ENCODE results near the gene FAM171A1.
"Not testable (repeated sequence)": the region's sequence is repeated elsewhere in the genome, so short reads cannot be mapped to it uniquely, and the experiment has no call there.

FAM171A1 gene

DNA sequence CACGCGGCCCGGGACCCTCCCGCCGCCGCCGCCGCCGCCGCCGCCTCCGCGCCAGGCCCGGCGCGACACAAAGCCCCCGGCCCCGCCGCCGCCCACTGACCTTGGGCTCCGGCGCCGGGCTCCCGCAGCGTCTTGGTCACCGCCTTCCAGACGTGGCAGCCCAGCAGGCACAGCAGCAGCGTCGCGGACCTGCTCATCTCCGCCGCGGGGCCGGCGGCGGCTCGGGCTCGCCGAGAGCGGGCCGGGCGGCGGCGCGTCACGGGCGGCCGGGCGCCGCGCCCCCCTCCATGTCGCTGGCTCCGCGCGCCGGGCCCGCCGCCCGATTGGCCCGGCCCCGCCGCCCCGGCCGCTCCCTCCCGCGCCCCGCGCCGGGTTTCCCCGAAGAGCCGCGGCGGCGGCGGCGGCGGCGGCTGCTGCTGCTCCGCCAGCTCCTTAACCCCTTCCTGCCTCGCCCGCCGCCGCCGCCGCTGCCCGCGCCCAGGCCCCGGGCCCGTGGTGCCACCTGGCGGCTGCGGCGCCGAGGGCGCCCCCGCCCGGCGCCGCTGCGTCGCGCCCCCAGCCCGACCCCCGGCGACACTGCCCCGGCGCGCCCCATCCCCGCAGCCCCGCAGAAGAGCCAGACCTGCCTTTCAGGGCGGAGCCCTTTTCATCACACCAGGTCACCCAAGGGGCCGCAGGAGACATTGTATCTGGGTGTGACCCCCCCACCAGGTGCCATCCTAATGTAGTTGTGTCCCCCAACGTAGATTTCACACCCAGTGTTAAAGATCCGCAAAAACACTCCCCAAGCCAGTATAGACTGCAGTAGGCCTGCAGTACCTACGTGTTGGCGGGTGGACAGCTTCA lies at the start of gene FAM171A1:
FAM171A1 (minus strand) TSS at position 434 of the 846 bp plus-strand sequence; CDS start at position 197, 237 bp downstream.
- Mint-ChIP-seq H3K4me3 (peak within 1 kb of the TSS; percentile 83), H3K27me3 (peaks cover 17% of the 10 kb centered on the region), H3K4me1 (ENCODE audit: low read depth) (peaks cover 8% of the 10 kb centered on the region), H3K9me3 (ENCODE audit: low read depth) (no peaks in the 10 kb centered on the region), H3K27ac (peak within 1 kb of the TSS; percentile 84), H3K36me3 (no peaks in the 10 kb centered on the region)

DNA sequence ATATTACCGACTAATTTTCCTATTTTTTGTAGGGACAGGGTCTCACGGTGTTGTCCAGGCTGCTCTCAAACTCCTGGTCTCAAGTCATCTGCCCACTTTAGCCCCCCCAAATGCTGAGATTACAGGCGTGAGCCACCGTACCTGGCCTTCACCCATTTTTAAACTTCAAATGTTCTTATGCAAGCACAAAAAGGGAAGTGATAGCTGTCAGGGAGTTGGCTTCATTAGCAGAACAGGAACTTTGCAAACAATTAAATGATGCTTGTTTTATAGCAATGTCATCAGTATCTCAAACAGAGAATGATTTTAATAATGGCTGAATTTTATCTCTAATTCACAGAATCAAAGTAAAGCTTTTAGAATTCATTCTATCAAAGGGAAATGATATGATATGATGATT lies 49.8 kb upstream of the FAM171A1 start:
- H3K9me3 Mint-ChIP-seq (ENCODE audit: low read depth): no peaks in the 10 kb centered on the region
- peaks cover 3% of the 10 kb centered on the region for H3K36me3 Mint-ChIP-seq
- peaks cover 6% of the 10 kb centered on the region for H3K27me3 Mint-ChIP-seq
- no peaks in the 10 kb centered on the region for H3K4me1 Mint-ChIP-seq (ENCODE audit: low read depth)
- no peak overlapping the region for H3K4me3 Mint-ChIP-seq
- H3K27ac Mint-ChIP-seq: no peak overlapping the region

DNA sequence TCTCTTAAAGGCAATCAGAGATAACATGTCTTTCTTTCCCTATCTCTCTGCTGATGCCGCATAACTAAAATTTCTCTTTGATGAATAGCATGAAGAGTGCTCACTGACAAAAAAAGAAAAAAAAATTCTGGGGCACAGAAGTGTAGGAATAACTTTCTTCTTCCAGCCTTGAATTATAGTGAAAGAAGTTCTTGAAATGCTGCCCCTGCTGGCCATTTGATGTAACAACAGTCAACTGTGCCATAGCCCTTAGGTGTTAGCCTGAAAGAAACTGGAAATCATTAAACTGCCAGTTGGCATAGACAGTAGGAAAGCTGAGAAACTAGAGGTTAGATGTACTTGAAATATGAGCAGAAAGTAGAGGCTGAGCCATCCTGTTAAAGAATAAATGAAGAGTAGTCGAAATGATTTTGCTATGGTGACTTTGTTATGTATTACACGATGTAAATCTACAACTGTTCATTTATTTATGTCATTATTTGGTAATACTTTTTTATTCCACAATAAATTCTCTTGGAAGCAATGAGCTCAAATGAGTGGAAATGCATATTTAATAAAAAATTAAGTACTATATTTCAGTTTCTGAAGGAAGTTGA lies 48.3 kb upstream of the FAM171A1 start:
- Mint-ChIP-seq H3K4me1 (ENCODE audit: low read depth) (no peaks in the 10 kb centered on the region), H3K9me3 (ENCODE audit: low read depth) (no peaks in the 10 kb centered on the region), H3K27ac (no peak overlapping the region), H3K4me3 (no peak overlapping the region), H3K36me3 (peaks cover 3% of the 10 kb centered on the region), H3K27me3 (peaks cover 6% of the 10 kb centered on the region)

DNA sequence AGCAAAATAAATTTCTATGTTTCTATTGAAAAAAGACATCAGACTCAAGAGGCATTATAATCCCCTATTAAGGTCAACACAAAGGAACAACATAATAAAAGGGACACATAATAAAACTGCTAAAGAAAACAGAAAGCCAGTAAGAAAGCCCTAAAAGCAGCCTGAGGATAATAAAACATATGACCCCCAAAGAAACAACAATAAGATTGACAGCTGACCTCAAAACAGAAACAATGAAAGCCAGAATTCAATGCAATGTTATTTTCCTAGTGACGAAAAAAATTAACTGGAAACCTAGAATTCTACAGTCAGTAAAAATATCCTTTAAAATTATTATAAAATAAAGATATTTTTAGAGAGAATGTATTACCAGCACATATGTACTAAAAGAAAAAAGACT lies 44.9 kb upstream of the FAM171A1 start:
- no peak overlapping the region for H3K4me3 Mint-ChIP-seq
- H3K36me3 Mint-ChIP-seq: no peaks in the 10 kb centered on the region
- no peaks in the 10 kb centered on the region for H3K4me1 Mint-ChIP-seq (ENCODE audit: low read depth)
- H3K9me3 Mint-ChIP-seq (ENCODE audit: low read depth): no peaks in the 10 kb centered on the region
- H3K27ac Mint-ChIP-seq: no peak overlapping the region
- H3K27me3 Mint-ChIP-seq: peaks cover 5% of the 10 kb centered on the region

DNA sequence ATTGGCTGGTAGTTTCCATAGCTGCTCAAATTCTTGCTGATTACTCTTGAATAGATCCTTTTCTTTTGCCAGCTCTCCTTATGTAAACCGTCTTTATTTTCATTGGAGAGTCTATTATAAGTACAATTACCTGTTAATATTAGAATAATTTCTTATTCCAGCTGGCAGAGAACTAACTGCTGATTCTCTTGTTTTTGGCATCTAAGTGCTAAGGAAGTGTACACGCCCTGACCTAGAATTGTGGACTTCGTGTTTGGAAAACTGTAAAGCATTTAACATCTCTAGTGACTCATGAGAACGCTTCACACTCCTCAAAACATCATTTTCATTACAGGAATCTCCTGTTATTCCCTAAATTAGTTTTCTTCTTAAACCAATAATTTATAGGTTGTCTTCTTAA lies 39.9 kb upstream of the FAM171A1 start:
- H3K9me3 Mint-ChIP-seq (ENCODE audit: low read depth): no peaks in the 10 kb centered on the region
- no peaks in the 10 kb centered on the region for H3K4me1 Mint-ChIP-seq (ENCODE audit: low read depth)
- H3K36me3 Mint-ChIP-seq: no peaks in the 10 kb centered on the region
- H3K27ac Mint-ChIP-seq: no peak overlapping the region
- no peak overlapping the region for H3K4me3 Mint-ChIP-seq
- H3K27me3 Mint-ChIP-seq: peaks cover 3% of the 10 kb centered on the region

DNA sequence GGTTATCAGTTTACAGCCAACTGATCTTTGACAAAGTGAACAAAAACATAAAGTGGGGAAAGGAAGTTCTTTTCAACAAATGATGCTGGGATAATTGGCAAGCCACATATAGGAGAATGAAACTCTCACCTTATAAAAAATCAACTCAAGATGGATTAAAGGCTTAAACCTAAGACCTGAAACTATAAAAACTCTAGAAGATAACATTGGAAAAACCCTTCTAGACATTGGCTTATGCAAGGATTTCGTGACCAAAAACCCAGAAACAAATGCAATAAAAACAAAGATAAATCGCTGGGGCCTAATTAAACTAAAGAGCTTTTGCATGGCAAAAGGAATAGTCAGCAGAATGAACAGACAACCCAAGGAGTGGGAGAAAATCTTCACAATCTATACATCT lies 38.3 kb upstream of the FAM171A1 start:
- not testable (repeated sequence) for H3K36me3 Mint-ChIP-seq; H3K4me3 Mint-ChIP-seq; H3K4me1 Mint-ChIP-seq (ENCODE audit: low read depth); H3K9me3 Mint-ChIP-seq (ENCODE audit: low read depth); H3K27ac Mint-ChIP-seq; H3K27me3 Mint-ChIP-seq

GRCh38 chr10:15408557-15408956 lies 37.5 kb upstream of the FAM171A1 start:
- peaks cover 4% of the 10 kb centered on the region for H3K36me3 Mint-ChIP-seq
- no peak overlapping the region for H3K4me3 Mint-ChIP-seq
- H3K9me3 Mint-ChIP-seq (ENCODE audit: low read depth): peaks cover 9% of the 10 kb centered on the region
- H3K27ac Mint-ChIP-seq: no peak overlapping the region
- no peaks in the 10 kb centered on the region for H3K4me1 Mint-ChIP-seq (ENCODE audit: low read depth)
- H3K27me3 Mint-ChIP-seq: peaks cover 5% of the 10 kb centered on the region

DNA sequence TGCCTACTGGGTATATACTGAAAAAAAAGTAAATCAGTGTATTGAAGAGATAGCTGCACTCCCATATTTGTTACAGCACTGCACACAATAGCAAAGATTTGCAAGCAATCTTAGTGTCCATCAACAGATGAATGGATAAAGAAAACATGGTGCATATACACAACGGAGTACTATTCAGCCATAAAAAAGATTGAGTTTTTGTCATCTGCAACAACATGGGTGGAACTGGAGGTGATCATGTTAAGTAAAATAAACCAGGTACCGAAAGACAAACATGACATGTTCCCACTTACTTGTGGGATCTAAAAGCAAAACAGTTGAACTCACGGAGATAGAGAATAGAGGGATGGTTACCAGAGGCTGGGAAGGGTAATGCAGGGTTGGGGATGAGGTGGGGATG lies 34.2 kb upstream of the FAM171A1 start:
- Mint-ChIP-seq H3K4me1 (ENCODE audit: low read depth) (no peaks in the 10 kb centered on the region), H3K9me3 (ENCODE audit: low read depth) (peaks cover 12% of the 10 kb centered on the region), H3K27ac (no peak overlapping the region), H3K4me3 (no peak overlapping the region), H3K36me3 (peaks cover 4% of the 10 kb centered on the region), H3K27me3 (peaks cover 2% of the 10 kb centered on the region)

DNA sequence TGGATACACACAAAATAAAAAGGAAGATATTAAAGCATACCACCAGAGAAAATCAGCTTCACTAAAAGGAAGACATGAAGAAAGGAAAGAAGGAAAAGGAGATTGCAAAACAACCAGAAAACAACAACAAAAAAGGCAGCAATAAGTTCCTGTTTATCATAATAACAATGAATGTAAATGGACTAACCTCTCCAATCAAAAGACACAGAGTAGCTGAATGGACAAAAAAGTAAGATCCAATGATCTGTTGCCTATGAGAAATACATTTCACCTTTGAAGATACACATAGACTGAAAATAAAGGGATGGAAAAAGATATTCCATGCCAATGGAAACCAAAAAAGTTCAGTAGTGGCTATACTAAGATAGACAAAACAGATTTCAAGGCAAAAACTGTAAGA lies 30.3 kb upstream of the FAM171A1 start:
- Mint-ChIP-seq H3K4me1 (ENCODE audit: low read depth) (no peaks in the 10 kb centered on the region), H3K27me3 (peaks cover 5% of the 10 kb centered on the region), H3K27ac (no peak overlapping the region), H3K4me3 (no peak overlapping the region), H3K36me3 (peaks cover 4% of the 10 kb centered on the region), H3K9me3 (ENCODE audit: low read depth) (peaks cover 12% of the 10 kb centered on the region)

DNA sequence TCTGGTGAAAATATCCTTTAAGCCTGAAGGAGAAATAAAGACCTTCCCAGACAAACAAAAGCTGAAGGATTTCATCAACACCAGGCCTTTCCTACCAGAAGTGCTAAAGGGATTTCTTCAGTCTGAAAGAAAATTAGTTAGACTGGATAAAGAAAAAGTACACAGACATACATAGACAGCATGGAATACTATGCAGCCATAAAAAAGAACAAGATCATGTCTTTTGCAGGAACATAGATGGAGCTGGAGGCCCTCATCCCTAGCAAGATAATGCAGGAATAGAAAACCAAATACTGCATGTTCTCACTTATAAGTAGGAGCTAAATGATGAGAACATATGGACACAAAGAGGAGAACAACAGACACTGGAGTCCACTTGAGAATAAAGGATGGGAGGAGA lies 29.4 kb upstream of the FAM171A1 start:
- not testable (repeated sequence) for H3K27ac Mint-ChIP-seq; H3K27me3 Mint-ChIP-seq; H3K36me3 Mint-ChIP-seq; H3K4me1 Mint-ChIP-seq (ENCODE audit: low read depth); H3K4me3 Mint-ChIP-seq
- peaks cover 12% of the 10 kb centered on the region for H3K9me3 Mint-ChIP-seq (ENCODE audit: low read depth)

GRCh38 chr10:15399060-15399661 lies 28.1 kb upstream of the FAM171A1 start:
- H3K9me3 Mint-ChIP-seq (ENCODE audit: low read depth): peaks cover 8% of the 10 kb centered on the region
- no peak overlapping the region for H3K27ac Mint-ChIP-seq
- H3K4me3 Mint-ChIP-seq: no peak overlapping the region
- H3K27me3 Mint-ChIP-seq: peaks cover 2% of the 10 kb centered on the region
- H3K36me3 Mint-ChIP-seq: no peaks in the 10 kb centered on the region
- no peaks in the 10 kb centered on the region for H3K4me1 Mint-ChIP-seq (ENCODE audit: low read depth)

DNA sequence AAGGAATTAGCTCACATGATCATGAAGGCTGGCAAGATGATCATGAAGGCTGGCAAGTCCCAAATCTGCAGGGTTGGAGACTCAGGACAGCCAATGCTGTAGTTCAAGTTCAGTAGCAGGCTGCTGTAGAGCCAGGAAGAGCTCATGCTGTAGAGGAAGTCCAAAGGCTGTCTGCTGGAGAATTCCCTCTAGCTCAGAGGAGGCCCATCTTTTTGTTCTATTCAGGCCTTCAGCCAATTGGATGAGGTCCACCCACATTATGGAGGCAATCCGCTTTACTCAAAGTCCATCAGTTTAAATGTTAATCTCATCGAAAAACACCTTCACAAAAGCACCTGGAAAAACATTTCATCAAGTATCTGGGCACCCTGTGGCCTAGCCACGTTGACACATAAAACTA lies 24.8 kb upstream of the FAM171A1 start:
- H3K9me3 Mint-ChIP-seq (ENCODE audit: low read depth): no peaks in the 10 kb centered on the region
- peaks cover 2% of the 10 kb centered on the region for H3K27me3 Mint-ChIP-seq
- H3K4me1 Mint-ChIP-seq (ENCODE audit: low read depth): no peaks in the 10 kb centered on the region
- H3K27ac Mint-ChIP-seq: no peak overlapping the region
- no peaks in the 10 kb centered on the region for H3K36me3 Mint-ChIP-seq
- H3K4me3 Mint-ChIP-seq: no peak overlapping the region

DNA sequence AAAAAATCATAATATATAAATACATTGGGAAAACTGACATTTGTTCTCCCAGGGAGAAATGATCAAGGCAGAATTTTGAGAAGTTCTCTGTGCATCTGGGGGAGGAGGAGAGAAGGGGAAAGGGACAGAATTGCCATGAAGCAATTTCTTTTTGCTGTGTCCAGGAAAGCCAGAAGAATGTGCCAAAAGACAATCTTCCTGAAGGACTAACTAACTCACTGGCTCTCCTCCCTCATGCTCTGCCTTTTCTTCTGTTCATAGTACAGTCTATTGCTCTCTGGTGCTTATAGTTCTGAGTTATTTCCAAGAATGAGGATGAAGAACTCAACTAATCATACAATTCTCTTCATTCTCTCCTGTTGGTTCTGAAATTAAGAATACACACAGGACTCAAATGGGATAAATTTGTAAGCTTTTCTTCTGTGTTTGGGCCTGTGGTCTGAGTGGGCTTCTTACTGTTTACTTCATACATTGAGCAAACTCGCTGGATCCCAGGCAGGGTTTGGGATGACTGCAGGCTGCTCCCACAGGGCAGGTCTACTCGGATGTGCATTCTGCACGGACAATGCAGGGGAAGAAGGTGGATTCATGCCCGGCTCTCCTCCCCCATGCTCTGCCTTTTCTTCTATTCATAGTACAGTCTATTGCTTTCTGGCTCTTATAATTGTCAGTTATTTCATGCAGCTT lies 22.2 kb upstream of the FAM171A1 start:
- Mint-ChIP-seq H3K36me3 (no peaks in the 10 kb centered on the region), H3K4me3 (no peak overlapping the region), H3K27me3 (peaks cover 5% of the 10 kb centered on the region), H3K27ac (no peak overlapping the region), H3K9me3 (ENCODE audit: low read depth) (no peaks in the 10 kb centered on the region), H3K4me1 (ENCODE audit: low read depth) (no peaks in the 10 kb centered on the region)

DNA sequence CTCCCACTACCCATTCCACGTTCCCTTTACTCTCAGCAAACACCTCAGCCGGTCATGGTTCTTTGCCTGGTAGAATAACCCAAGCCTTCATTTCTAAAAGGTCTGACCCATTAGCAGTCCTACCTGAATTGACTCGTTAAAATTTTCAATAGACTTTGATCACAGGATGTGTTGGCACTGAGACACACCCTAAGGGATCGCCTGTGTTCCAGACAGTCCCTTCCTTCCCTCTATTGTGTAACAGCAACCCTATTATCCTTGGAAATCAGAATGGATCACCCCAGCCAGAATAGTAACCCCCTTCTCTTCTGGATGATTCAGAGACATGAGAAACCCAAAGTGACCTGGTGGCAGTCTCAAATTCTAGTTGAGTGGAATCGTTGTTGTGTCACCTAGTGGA lies 20.4 kb upstream of the FAM171A1 start:
- Mint-ChIP-seq H3K4me1 (ENCODE audit: low read depth) (no peaks in the 10 kb centered on the region), H3K4me3 (no peak overlapping the region), H3K27me3 (peaks cover 5% of the 10 kb centered on the region), H3K9me3 (ENCODE audit: low read depth) (no peaks in the 10 kb centered on the region), H3K36me3 (no peaks in the 10 kb centered on the region), H3K27ac (no peak overlapping the region)

DNA sequence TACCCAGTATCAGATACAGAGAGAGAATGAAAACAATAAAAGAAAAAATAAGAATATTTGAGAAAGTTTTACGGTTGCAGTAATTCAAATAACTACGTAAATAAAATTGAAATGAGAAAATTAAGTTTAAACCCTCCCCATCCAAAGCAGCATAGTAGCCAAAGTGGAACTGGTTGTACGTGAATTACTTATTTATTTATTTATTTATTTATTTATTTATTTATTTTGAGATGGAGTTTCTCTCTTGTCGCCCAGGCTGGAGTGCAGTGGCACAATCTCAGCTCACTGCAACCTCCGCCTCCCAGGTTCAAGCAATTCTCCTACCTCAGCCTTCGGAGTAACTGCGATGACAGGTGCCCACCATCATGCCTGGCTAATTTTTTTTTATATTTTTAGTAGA lies 17.1 kb upstream of the FAM171A1 start:
- not testable (repeated sequence) for H3K9me3 Mint-ChIP-seq (ENCODE audit: low read depth); H3K27ac Mint-ChIP-seq; H3K4me1 Mint-ChIP-seq (ENCODE audit: low read depth); H3K4me3 Mint-ChIP-seq; H3K36me3 Mint-ChIP-seq
- H3K27me3 Mint-ChIP-seq: peaks cover 14% of the 10 kb centered on the region

Data from activated naive CD8-positive, alpha-beta T cell (primary cell).